Tibial nerve (tissue), 4 donors: ENCODE results near the gene PAFAH1B1. TPM values are rescaled to one million over a fixed set of nuclear protein-coding genes. Genes with fewer than 3 reads are reported as not detected.

Source experiments
- DNase-seq, 2 donors: peaks; one replicate each; pipeline ENCODE4 v3.0.0-alpha.2; 2019; ENCODE audit warnings: low spot score in 2 of 2
- H3K27ac ChIP-seq, 4 donors: fragments of 200-600 bp; sonication (generic) in 3 of 4; one replicate each; pipeline ENCODE4 v1.5.1; 2017 to 2019; ENCODE audit warnings: mild to moderate bottlenecking in 1 of 4
- H3K27me3 ChIP-seq, 2 donors: fragments of 200-600 bp; sonication (generic) in 1 of 2; one replicate each; pipeline versions ENCODE4 v1.5.1 to v1.6.0; 2017 to 2019
- H3K36me3 ChIP-seq, 3 donors: fragments of 200-600 bp; sonication (generic); one replicate each; pipeline ENCODE4 v1.5.1; 2018 to 2019
- H3K4me1 ChIP-seq, 4 donors: fragments of 200-600 bp; sonication (generic) in 3 of 4; one replicate each; pipeline ENCODE4 v1.5.1; 2017 to 2019
- H3K4me3 ChIP-seq, 4 donors: fragments of 200-600 bp; sonication (generic) in 3 of 4; one replicate each; pipeline ENCODE4 v1.5.1; 2017 to 2019; ENCODE audit warnings: mild to moderate bottlenecking in 1 of 4, moderate library complexity in 1 of 4
- H3K9me3 ChIP-seq, 4 donors: fragments of 200-600 bp; sonication (generic) in 3 of 4; one replicate each; pipeline ENCODE4 v1.5.1; 2017 to 2019
- EP300 ChIP-seq, 2 donors: sonication (generic); formaldehyde crosslinking; IDR thresholded peaks; one replicate each; pipeline ENCODE4 v1.6.1; 2017; ENCODE audit warnings: antibody characterized with exemption in 2 of 2, mild to moderate bottlenecking in 1 of 2
- POLR2A ChIP-seq, 2 donors: fragments of 450-650 bp; IDR thresholded peaks; one replicate each; pipeline ENCODE4 v1.6.1; 2017; ENCODE audit warnings: antibody characterized with exemption in 2 of 2, mild to moderate bottlenecking in 2 of 2, moderate library complexity in 2 of 2
- WGBS, 2 donors: methylation state at CpG; one replicate each; pipeline ENCODE4 v1.1.5; 2018; 5-methylcytosine and 5-hydroxymethylcytosine counted together
- small RNA-seq: library from RNA; depleted of rRNA; stranded (forward); fragments of <200 nt; gene quantifications from one replicate; pipeline ENCODE3, GENCODE V24; 2016
- total RNA-seq, 4 donors: library from RNA; depleted of rRNA; stranded (reverse); fragments of >200 nt; gene quantifications; one replicate each; pipeline ENCODE4 v1.1.0, GENCODE V29; 2016
- TF ChIP-seq, protein P1 (sequence below), 5 experiments: fragments of 200-600 bp in 3 of 5; fragments of 450-650 bp in 2 of 5; sonication (generic) in 3 of 5; IDR thresholded peaks; one replicate each; pipeline ENCODE4 v1.5.1; 2016 to 2019; ENCODE audit warnings: antibody characterized with exemption in 5 of 5, mild to moderate bottlenecking in 3 of 5, moderate library complexity in 2 of 5

PAFAH1B1 gene
- total RNA-seq, 4 donors from 2014 or later, result 105 to 185 (median 139) TPM

- Histone ChIP-seq H3K36me3 (no peaks in the 10 kb centered on the region), H3K4me3 (peak overlapping the region in 2 of 4 donors; percentile 10 to 49), H3K27ac (no peak overlapping the region), H3K9me3 (no peaks in the 10 kb centered on the region), H3K27me3 (peaks cover 0 to 56% of the 10 kb centered on the region in 2 donors), H3K4me1 (peaks cover 0 to 13% (median 4%) of the 10 kb centered on the region in 4 donors)
- DNase-seq, result no peak
- TF ChIP-seq EP300 (IDR thresholded peaks at IDR 0.05), result no peak
- TF ChIP-seq POLR2A (IDR thresholded peaks at IDR 0.05), result no peak
- TF ChIP-seq, protein P1, sequence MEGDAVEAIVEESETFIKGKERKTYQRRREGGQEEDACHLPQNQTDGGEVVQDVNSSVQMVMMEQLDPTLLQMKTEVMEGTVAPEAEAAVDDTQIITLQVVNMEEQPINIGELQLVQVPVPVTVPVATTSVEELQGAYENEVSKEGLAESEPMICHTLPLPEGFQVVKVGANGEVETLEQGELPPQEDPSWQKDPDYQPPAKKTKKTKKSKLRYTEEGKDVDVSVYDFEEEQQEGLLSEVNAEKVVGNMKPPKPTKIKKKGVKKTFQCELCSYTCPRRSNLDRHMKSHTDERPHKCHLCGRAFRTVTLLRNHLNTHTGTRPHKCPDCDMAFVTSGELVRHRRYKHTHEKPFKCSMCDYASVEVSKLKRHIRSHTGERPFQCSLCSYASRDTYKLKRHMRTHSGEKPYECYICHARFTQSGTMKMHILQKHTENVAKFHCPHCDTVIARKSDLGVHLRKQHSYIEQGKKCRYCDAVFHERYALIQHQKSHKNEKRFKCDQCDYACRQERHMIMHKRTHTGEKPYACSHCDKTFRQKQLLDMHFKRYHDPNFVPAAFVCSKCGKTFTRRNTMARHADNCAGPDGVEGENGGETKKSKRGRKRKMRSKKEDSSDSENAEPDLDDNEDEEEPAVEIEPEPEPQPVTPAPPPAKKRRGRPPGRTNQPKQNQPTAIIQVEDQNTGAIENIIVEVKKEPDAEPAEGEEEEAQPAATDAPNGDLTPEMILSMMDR (IDR thresholded peaks at IDR 0.05), result peak in 2 of 5 experiments; percentile 12 to 19
- 1 to 16% methylated on average over 6 to 36 of the region's 40 CpGs for WGBS, 2 donors
Observed at GRCh38 chr17:2724784-2725164, 131.3 kb downstream of the PAFAH1B1 start.

- Histone ChIP-seq H3K27ac (no peak overlapping the region), H3K4me1 (no peaks in the 10 kb centered on the region), H3K36me3 (no peaks in the 10 kb centered on the region), H3K4me3 (no peak overlapping the region), H3K27me3 (peaks cover 0 to 32% of the 10 kb centered on the region in 2 donors), H3K9me3 (no peaks in the 10 kb centered on the region)
- TF ChIP-seq POLR2A (IDR thresholded peaks at IDR 0.05) (no peak), EP300 (IDR thresholded peaks at IDR 0.05) (no peak)
- TF ChIP-seq, protein P1 (IDR thresholded peaks at IDR 0.05), result no peak
- DNase-seq, result no peak
- WGBS, 2 donors, result 73 to 76% methylated on average over 17 of the region's 17 CpGs
Observed at GRCh38 chr17:2730764-2731353, 137.4 kb downstream of the PAFAH1B1 start.

- TF ChIP-seq, protein P1 (IDR thresholded peaks at IDR 0.05), result no peak
- TF ChIP-seq EP300 (IDR thresholded peaks at IDR 0.05) (no peak), POLR2A (IDR thresholded peaks at IDR 0.05) (no peak)
- Histone ChIP-seq H3K4me1 (no peaks in the 10 kb centered on the region), H3K36me3 (no peaks in the 10 kb centered on the region), H3K4me3 (no peak overlapping the region), H3K27ac (no peak overlapping the region), H3K27me3 (peaks cover 0 to 25% of the 10 kb centered on the region in 2 donors), H3K9me3 (no peaks in the 10 kb centered on the region)
- DNase-seq, result no peak
- WGBS, 2 donors, result 89 to 90% methylated on average over 10 of the region's 10 CpGs
Observed at GRCh38 chr17:2731807-2732206, 138.4 kb downstream of the PAFAH1B1 start.

DNA sequence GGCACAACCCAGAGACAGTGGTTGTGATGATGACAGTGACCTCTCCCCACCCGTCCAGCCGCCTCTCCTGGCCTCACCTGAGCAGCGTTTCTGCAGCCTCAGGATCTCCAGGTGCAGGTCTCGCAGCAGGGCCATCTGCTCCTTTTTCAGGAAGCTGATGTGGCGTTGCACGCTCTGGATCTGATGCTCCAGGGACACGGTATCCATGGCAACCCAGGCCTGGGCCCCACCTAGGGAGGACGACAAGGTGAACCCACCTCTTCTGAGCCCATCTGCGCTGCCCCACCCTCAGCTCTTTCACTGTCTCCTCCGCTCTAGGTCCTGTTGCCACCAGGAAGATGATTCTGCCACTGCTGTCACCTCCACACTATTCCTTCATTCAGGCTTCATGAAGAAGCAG lies 141.5 kb downstream of the PAFAH1B1 start:
- 79 to 80% methylated on average over 7 to 10 of the region's 10 CpGs for WGBS, 2 donors
- Histone ChIP-seq H3K27ac (no peak overlapping the region), H3K9me3 (no peaks in the 10 kb centered on the region), H3K36me3 (no peaks in the 10 kb centered on the region), H3K27me3 (peaks cover 0 to 14% of the 10 kb centered on the region in 2 donors), H3K4me1 (no peaks in the 10 kb centered on the region), H3K4me3 (no peak overlapping the region)
- TF ChIP-seq, protein P1 (IDR thresholded peaks at IDR 0.05), result no peak
- no peak for TF ChIP-seq EP300 (IDR thresholded peaks at IDR 0.05)
- no peak for TF ChIP-seq POLR2A (IDR thresholded peaks at IDR 0.05)
- DNase-seq, result no peak

Small RNAs within 50 kb of the gene (small RNA-seq; reads per million reads assigned to genes)
- gene MIR6776, result not detected
- not detected for gene RN7SL608P

Other genes starting within 250 kb of the PAFAH1B1 start
- 10 to 100 TPM; 12.6 to 32.8 (median 14.9) TPM for gene MNT, start 192.6 kb upstream of the PAFAH1B1 start, total RNA-seq
- 10 to 100 TPM; 26.5 to 38.1 (median 33.9) TPM for gene METTL16, start 81.8 kb upstream of the PAFAH1B1 start, total RNA-seq
- gene CLUH, start 118.1 kb downstream of the PAFAH1B1 start, total RNA-seq, result 100 to 1,000 TPM in 1 of 4 donors, 10 to 100 TPM in 3; 45.4 to 118 (median 56.1) TPM
- gene CCDC92B, start 156.0 kb downstream of the PAFAH1B1 start, total RNA-seq, result under 1 TPM in 1 of 4 donors, not detected in 3; 0.30 TPM
- 10 to 100 TPM in 2 of 4 donors, 1 to 10 TPM in 2; 5.4 to 18.2 (median 11.9) TPM for gene RAP1GAP2, start 202.8 kb downstream of the PAFAH1B1 start, total RNA-seq